HFFc6 (cell line): ENCODE data around the gene DUSP3. TPM values are rescaled to one million over a fixed set of nuclear protein-coding genes. Genes with fewer than 3 reads are reported as not detected.

ENCODE experiments used
- DNase-seq: peaks from one replicate; pipeline ENCODE4 v3.0.0-alpha.2; 2018
- H3K27ac Mint-ChIP-seq: 2 replicates; pipeline ENCODE4 v1.8.0; 2020; ENCODE audit warnings: mild to moderate bottlenecking, mixed read lengths
- H3K27me3 Mint-ChIP-seq: 2 replicates; pipeline ENCODE4 v1.8.0; 2021; ENCODE audit warnings: mild to moderate bottlenecking, moderate library complexity, mixed read lengths; ENCODE audit not compliant: insufficient read depth
- H3K36me3 Mint-ChIP-seq: 2 replicates; pipeline ENCODE4 v1.8.0; 2021; ENCODE audit warnings: low read depth, mixed read lengths
- H3K4me1 Mint-ChIP-seq: 2 replicates; pipeline ENCODE4 v1.8.0; 2020; ENCODE audit warnings: low read depth, mixed read lengths
- H3K4me3 Mint-ChIP-seq: 2 replicates; pipeline ENCODE4 v1.8.0; 2020; ENCODE audit warnings: mild to moderate bottlenecking, moderate library complexity, mixed read lengths
- H3K9me3 Mint-ChIP-seq: 2 replicates; pipeline ENCODE4 v1.8.0; 2020; ENCODE audit warnings: mild to moderate bottlenecking, mixed read lengths
- total RNA-seq, 6 experiments: library from RNA; stranded (reverse); fragmentation: NEBNext Ultra II Directional; extraction: Animal tissue kit (Norgen Biotek cat#: 25700); gene quantifications; 2 replicates in 1 of 6; 3 replicates in 5 of 6; pipeline ENCODE4 v1.2.3, GENCODE V29; 2021
- TF ChIP-seq, protein P1 (sequence below): fragments of 200-600 bp; sonication (generic); IDR thresholded peaks from 2 replicates; pipeline ENCODE4 v1.5.0; 2021; ENCODE audit warnings: antibody characterized with exemption, mild to moderate bottlenecking

Gene DUSP3
- total RNA-seq, 6 experiments from 2014 or later, result 34.3 to 47.2 (median 38.3) TPM

DNA sequence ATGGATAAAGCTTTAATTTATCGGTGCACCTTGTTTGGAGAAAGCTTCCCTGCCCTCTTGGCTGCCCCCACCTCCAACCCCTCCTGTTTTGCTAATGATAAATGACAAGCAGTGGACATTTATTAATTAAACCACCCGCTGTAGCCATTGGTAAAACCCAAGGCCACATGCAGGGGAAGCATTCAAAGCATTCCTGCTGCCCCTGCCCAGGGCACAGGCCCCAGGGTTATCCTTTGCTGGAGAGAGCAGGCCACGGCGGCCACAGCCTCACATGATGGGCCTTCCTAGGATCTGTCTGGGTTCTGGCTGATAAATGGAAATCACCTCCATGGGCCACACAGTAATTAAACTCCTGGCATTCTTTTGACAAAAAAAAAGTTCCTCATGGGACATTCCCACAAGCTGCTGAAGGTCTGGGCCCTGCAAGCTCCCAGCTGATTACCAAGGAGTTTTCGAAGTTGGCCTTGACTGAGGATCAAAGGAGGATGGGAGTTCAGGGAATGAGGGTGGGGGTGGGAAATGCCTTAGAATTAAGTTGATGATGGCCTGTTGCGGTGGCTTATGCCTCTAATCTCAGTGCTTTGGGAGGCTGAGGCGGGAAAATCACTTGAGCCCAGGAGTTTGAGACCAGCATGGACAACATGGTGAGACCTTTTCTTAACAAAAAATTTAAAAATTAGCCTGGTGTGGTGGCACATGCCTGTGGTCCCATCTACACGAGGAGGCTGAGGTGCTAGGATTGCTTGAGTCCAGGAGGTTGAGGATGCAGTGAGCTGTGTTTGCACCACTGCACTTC is 55.7 kb downstream of the DUSP3 start:
- TF ChIP-seq, protein P1, sequence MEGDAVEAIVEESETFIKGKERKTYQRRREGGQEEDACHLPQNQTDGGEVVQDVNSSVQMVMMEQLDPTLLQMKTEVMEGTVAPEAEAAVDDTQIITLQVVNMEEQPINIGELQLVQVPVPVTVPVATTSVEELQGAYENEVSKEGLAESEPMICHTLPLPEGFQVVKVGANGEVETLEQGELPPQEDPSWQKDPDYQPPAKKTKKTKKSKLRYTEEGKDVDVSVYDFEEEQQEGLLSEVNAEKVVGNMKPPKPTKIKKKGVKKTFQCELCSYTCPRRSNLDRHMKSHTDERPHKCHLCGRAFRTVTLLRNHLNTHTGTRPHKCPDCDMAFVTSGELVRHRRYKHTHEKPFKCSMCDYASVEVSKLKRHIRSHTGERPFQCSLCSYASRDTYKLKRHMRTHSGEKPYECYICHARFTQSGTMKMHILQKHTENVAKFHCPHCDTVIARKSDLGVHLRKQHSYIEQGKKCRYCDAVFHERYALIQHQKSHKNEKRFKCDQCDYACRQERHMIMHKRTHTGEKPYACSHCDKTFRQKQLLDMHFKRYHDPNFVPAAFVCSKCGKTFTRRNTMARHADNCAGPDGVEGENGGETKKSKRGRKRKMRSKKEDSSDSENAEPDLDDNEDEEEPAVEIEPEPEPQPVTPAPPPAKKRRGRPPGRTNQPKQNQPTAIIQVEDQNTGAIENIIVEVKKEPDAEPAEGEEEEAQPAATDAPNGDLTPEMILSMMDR, result no peak
- Mint-ChIP-seq H3K4me1 (peaks cover 60% of the 10 kb centered on the region), H3K27ac (peak overlapping the region; percentile 76; the same call in 1 of the 2 replicates), H3K36me3 (0 out of 2 replicates have a peak, but pooled peaks cover 4% of the 10 kb centered on the region), H3K4me3 (no peak overlapping the region), H3K27me3 (no peaks in the 10 kb centered on the region), H3K9me3 (no peaks in the 10 kb centered on the region)
- DNase-seq, result no peak

DNA sequence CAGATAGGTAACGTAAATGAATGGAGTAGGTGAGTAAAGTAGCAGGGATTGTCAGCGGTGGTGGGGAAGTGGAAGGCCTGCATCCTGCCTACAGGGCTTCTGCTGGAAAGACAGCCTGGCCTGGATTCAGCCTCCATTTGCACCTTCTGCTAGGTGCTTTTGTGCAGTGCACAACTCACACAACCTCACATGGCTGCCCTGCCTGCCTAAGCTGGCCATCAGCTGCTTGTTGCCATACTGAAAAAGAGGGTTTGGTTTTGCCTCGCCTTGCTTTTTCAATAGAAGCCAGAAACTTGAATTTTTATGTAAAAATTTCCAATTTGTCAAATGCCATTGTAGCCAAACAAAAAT is 56.5 kb downstream of the DUSP3 start:
- H3K27ac Mint-ChIP-seq, result peak overlapping the region; percentile 78
- H3K36me3 Mint-ChIP-seq, result 0 out of 2 replicates have a peak, but pooled peaks cover 4% of the 10 kb centered on the region
- DNase-seq, result no peak
- no peaks in the 10 kb centered on the region for H3K9me3 Mint-ChIP-seq
- no peaks in the 10 kb centered on the region; the same call in 1 of the 2 replicates for H3K27me3 Mint-ChIP-seq
- TF ChIP-seq, protein P1, result no peak
- H3K4me3 Mint-ChIP-seq, result no peak overlapping the region
- peaks cover 66% of the 10 kb centered on the region for H3K4me1 Mint-ChIP-seq

DNA sequence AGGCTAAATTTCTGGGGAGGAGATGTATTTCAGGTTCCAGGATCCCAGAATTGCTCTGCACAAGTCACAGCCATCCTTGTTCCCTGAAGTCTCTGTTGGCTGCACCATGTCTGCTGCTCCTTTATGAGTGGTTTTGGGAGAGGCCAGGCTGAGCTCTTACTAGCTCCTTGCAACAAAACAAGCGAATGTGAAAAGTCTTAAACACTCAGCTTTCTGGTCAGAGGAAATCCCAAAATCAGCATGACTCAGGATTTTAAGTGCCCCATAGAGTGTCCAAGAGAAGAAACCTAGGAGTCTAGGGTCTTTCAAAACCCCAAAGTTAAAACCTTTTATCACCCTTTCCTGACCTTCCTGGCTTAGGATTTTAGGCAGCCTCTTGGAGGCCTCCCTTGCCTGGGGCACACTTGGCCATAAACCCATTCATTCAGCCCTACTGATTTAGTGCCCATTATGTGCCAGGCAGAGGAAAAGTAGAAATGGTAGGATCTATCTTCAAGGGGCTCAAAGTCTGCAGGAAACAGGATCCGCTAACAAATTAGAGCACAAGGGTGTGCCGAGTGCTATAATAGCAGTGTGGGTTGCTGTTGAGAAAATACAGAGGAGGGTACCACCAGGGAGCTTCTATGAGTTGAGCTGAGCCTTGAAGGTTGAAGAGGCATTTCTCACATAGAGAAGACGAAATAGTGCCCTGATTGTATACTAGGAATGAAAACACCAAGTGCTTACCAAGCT is 57.1 kb downstream of the DUSP3 start:
- Mint-ChIP-seq H3K27ac (peak overlapping the region; percentile 78), H3K36me3 (0 out of 2 replicates have a peak, but pooled peaks cover 4% of the 10 kb centered on the region), H3K9me3 (no peaks in the 10 kb centered on the region), H3K27me3 (no peaks in the 10 kb centered on the region; the same call in 1 of the 2 replicates), H3K4me3 (peak overlapping the region; percentile 82), H3K4me1 (peaks cover 70% of the 10 kb centered on the region)
- TF ChIP-seq, protein P1, result no peak
- DNase-seq, result no peak

DNA sequence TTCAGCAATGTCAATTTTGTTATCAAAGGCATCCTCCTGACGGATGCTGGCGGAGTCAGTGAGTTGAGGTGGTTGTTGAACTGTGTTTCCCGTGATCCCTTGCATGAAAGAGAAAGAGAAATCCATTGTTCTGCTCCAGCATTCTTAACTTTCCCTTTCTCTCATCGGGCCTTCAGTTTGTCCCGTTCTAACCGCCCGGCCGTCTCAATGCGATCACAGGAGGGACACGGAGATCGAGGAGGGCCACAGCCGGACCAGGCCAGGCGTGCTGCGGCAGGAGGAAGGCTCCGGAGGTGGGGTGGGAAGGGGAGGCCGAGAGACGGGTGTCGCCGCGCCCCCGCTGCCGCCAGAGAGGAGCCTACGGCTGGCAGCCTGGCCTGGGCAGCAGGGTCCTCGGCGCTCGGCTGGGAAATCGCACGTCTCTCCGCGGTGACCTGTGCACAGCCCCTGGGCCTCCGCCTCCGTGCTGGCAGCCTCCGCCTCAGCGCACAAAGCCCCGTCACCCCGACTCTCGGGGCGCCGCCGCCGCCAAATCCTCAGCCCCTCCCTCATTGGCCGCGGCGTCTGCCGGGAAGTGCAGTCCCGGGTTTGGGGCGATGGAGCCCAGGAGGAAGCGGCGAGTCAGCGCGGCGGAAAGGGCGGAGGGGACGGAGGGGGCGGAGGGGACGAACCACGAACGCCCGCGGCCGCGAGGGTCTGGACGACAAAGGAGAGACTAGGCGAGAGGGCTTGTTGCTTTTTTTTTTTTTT is 58.3 kb downstream of the DUSP3 start:
- H3K9me3 Mint-ChIP-seq, result no peaks in the 10 kb centered on the region
- no peaks in the 10 kb centered on the region; the same call in 1 of the 2 replicates for H3K27me3 Mint-ChIP-seq
- TF ChIP-seq, protein P1, result no peak
- H3K27ac Mint-ChIP-seq, result peak overlapping the region; percentile 84
- 0 out of 2 replicates have a peak, but pooled peaks cover 4% of the 10 kb centered on the region for H3K36me3 Mint-ChIP-seq
- H3K4me3 Mint-ChIP-seq, result peak overlapping the region; percentile 82
- H3K4me1 Mint-ChIP-seq, result peaks cover 70% of the 10 kb centered on the region
- peak; percentile 15 for DNase-seq

DNA sequence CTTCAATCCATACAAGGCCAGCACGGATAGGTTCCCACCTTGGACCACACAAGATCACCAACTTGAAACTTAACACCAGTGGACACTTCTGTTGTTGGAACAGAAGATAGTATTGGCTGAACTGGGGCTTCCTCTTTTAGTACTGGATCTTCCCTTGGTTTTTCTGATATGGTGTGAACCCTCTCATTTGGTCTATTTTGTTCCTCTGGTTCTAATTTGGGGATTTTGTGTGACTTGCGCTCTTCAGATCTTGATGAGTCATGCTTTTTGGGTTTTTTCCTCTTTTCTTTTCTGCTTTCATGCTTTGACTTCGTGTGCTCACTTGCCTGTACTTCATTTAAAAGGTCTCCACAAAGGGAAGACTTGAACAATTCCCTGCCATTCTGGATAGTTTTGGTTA is 59.2 kb downstream of the DUSP3 start:
- Mint-ChIP-seq H3K9me3 (no peaks in the 10 kb centered on the region), H3K36me3 (no peaks in the 10 kb centered on the region), H3K27ac (no peak overlapping the region), H3K4me3 (peak overlapping the region; percentile 82; the same call in 1 of the 2 replicates), H3K27me3 (no peaks in the 10 kb centered on the region; the same call in 1 of the 2 replicates), H3K4me1 (peaks cover 66% of the 10 kb centered on the region)
- TF ChIP-seq, protein P1, result no peak
- no peak for DNase-seq
